Hepatic stellate cell (primary cell): Measurements from ENCODE around the gene NOL9.
A peak's percentile ranks its signal among the peaks of the same experiment; 100 is the strongest.

Experiments
- DNase-seq: peaks from one replicate; pipeline ENCODE4 v3.0.0; 2011; ENCODE audit warnings: low spot score

The NOL9 gene

GRCh38 chr1:6489383-6489765 lies 64.9 kb downstream of the NOL9 start:
- no peak for DNase-seq

- no peak for DNase-seq
Measured at GRCh38 chr1:6488602-6489382, 65.5 kb downstream of the NOL9 start.

GRCh38 chr1:6487804-6488484 lies 66.4 kb downstream of the NOL9 start:
- DNase-seq: no peak

GRCh38 chr1:6486433-6487011 lies 67.8 kb downstream of the NOL9 start:
- DNase-seq: peak; percentile 97

GRCh38 chr1:6485168-6486101 lies 68.9 kb downstream of the NOL9 start:
- DNase-seq: peak; percentile 60

GRCh38 chr1:6484826-6485167 lies 69.5 kb downstream of the NOL9 start:
- no peak for DNase-seq

- no peak for DNase-seq
Measured at GRCh38 chr1:6483761-6484117, 70.6 kb downstream of the NOL9 start.

- no peak for DNase-seq
Measured at GRCh38 chr1:6483017-6483760, 71.1 kb downstream of the NOL9 start.

GRCh38 chr1:6481820-6482219 lies 72.5 kb downstream of the NOL9 start:
- DNase-seq: no peak

- DNase-seq: no peak
Measured at GRCh38 chr1:6477039-6477820, 77.1 kb downstream of the NOL9 start.

GRCh38 chr1:6476483-6476882 lies 77.8 kb downstream of the NOL9 start:
- no peak for DNase-seq

- peak; percentile 89 for DNase-seq
Measured at GRCh38 chr1:6475381-6476133, 78.8 kb downstream of the NOL9 start.

- no peak for DNase-seq
Measured at GRCh38 chr1:6474815-6475282, 79.5 kb downstream of the NOL9 start.

- no peak for DNase-seq
Measured at GRCh38 chr1:6473974-6474814, 80.1 kb downstream of the NOL9 start.

- no peak for DNase-seq
Measured at GRCh38 chr1:6473156-6473555, 81.2 kb downstream of the NOL9 start.

- DNase-seq: no peak
Measured at GRCh38 chr1:6472391-6472790, 81.9 kb downstream of the NOL9 start.

- DNase-seq: no peak
Measured at GRCh38 chr1:6471970-6472368, 82.3 kb downstream of the NOL9 start.
